Measurements from ENCODE around the gene RPS6KA4. TPM values are rescaled to one million over a fixed set of nuclear protein-coding genes. Genes with fewer than 3 reads are reported as not detected.
A peak's percentile ranks its signal among the peaks of the same experiment; 100 is the strongest.

Gene RPS6KA4
- total RNA-seq, 1 donor from 2014 or later: 3.2 TPM

GRCh38 chr11:64373598-64373974 lies 14.6 kb downstream of the RPS6KA4 start:
- TF ChIP-seq, protein P1, sequence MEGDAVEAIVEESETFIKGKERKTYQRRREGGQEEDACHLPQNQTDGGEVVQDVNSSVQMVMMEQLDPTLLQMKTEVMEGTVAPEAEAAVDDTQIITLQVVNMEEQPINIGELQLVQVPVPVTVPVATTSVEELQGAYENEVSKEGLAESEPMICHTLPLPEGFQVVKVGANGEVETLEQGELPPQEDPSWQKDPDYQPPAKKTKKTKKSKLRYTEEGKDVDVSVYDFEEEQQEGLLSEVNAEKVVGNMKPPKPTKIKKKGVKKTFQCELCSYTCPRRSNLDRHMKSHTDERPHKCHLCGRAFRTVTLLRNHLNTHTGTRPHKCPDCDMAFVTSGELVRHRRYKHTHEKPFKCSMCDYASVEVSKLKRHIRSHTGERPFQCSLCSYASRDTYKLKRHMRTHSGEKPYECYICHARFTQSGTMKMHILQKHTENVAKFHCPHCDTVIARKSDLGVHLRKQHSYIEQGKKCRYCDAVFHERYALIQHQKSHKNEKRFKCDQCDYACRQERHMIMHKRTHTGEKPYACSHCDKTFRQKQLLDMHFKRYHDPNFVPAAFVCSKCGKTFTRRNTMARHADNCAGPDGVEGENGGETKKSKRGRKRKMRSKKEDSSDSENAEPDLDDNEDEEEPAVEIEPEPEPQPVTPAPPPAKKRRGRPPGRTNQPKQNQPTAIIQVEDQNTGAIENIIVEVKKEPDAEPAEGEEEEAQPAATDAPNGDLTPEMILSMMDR (IDR thresholded peaks at IDR 0.05; ENCODE audit: partially characterized antibody, unreplicated experiment): no peak
- DNase-seq: no peak
- Mint-ChIP-seq H3K36me3 (ENCODE audit: unreplicated experiment) (no peaks in the 10 kb centered on the region), H3K9me3 (ENCODE audit: unreplicated experiment) (peaks cover 1% of the 10 kb centered on the region), H3K4me3 (ENCODE audit: unreplicated experiment) (no peak overlapping the region), H3K27me3 (ENCODE audit: unreplicated experiment) (peaks cover 6% of the 10 kb centered on the region), H3K27ac (ENCODE audit: unreplicated experiment) (no peak overlapping the region), H3K4me1 (ENCODE audit: low read depth, unreplicated experiment) (no peaks in the 10 kb centered on the region)

- no peaks in the 10 kb centered on the region for H3K9me3 Mint-ChIP-seq (ENCODE audit: unreplicated experiment)
- no peak overlapping the region for H3K4me3 Mint-ChIP-seq (ENCODE audit: unreplicated experiment)
- no peak for DNase-seq
- H3K27me3 Mint-ChIP-seq (ENCODE audit: unreplicated experiment): peaks cover 3% of the 10 kb centered on the region
- H3K36me3 Mint-ChIP-seq (ENCODE audit: unreplicated experiment): no peaks in the 10 kb centered on the region
- no peaks in the 10 kb centered on the region for H3K4me1 Mint-ChIP-seq (ENCODE audit: low read depth, unreplicated experiment)
- no peak overlapping the region for H3K27ac Mint-ChIP-seq (ENCODE audit: unreplicated experiment)
- TF ChIP-seq, protein P1 (IDR thresholded peaks at IDR 0.05; ENCODE audit: partially characterized antibody, unreplicated experiment): no peak
Measured at GRCh38 chr11:64376071-64376470, 17.1 kb downstream of the RPS6KA4 start.

GRCh38 chr11:64378335-64378880 lies 19.4 kb downstream of the RPS6KA4 start:
- Mint-ChIP-seq H3K27me3 (ENCODE audit: unreplicated experiment) (no peaks in the 10 kb centered on the region), H3K27ac (ENCODE audit: unreplicated experiment) (no peak overlapping the region), H3K9me3 (ENCODE audit: unreplicated experiment) (no peaks in the 10 kb centered on the region), H3K4me3 (ENCODE audit: unreplicated experiment) (no peak overlapping the region), H3K36me3 (ENCODE audit: unreplicated experiment) (no peaks in the 10 kb centered on the region), H3K4me1 (ENCODE audit: low read depth, unreplicated experiment) (no peaks in the 10 kb centered on the region)
- DNase-seq: no peak
- TF ChIP-seq, protein P1 (IDR thresholded peaks at IDR 0.05; ENCODE audit: partially characterized antibody, unreplicated experiment): no peak

DNA sequence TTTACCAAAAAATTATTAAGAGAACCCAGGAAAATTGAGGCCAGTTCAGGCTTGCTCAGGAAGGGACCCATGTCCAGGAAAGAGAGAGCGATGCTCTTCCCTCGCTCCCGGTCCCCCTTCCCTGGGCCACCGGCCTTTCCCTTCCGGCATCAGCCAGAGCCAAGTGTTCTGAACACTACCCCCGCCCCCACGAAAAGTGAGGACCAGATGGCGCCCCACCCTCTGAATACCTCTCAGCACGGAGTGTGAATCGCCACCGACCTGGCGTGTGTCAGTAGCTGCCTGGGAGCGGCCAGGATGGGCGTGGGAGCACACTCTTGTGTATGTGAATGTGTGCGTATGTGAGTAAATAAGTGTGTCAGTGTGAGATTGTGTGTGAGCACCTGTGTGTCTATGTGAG lies 20.2 kb downstream of the RPS6KA4 start:
- no peaks in the 10 kb centered on the region for H3K4me1 Mint-ChIP-seq (ENCODE audit: low read depth, unreplicated experiment)
- no peaks in the 10 kb centered on the region for H3K9me3 Mint-ChIP-seq (ENCODE audit: unreplicated experiment)
- TF ChIP-seq, protein P1 (IDR thresholded peaks at IDR 0.05; ENCODE audit: partially characterized antibody, unreplicated experiment): no peak
- H3K4me3 Mint-ChIP-seq (ENCODE audit: unreplicated experiment): no peak overlapping the region
- H3K27me3 Mint-ChIP-seq (ENCODE audit: unreplicated experiment): no peaks in the 10 kb centered on the region
- no peak for DNase-seq
- no peaks in the 10 kb centered on the region for H3K36me3 Mint-ChIP-seq (ENCODE audit: unreplicated experiment)
- H3K27ac Mint-ChIP-seq (ENCODE audit: unreplicated experiment): no peak overlapping the region

GRCh38 chr11:64379817-64380709 lies 21.1 kb downstream of the RPS6KA4 start:
- Mint-ChIP-seq H3K4me1 (ENCODE audit: low read depth, unreplicated experiment) (no peaks in the 10 kb centered on the region), H3K36me3 (ENCODE audit: unreplicated experiment) (no peaks in the 10 kb centered on the region), H3K4me3 (ENCODE audit: unreplicated experiment) (no peak overlapping the region), H3K27ac (ENCODE audit: unreplicated experiment) (no peak overlapping the region), H3K27me3 (ENCODE audit: unreplicated experiment) (no peaks in the 10 kb centered on the region), H3K9me3 (ENCODE audit: unreplicated experiment) (no peaks in the 10 kb centered on the region)
- peak; percentile 51 for DNase-seq
- TF ChIP-seq, protein P1 (IDR thresholded peaks at IDR 0.05; ENCODE audit: partially characterized antibody, unreplicated experiment): no peak

Measured in glutamatergic neuron (in vitro differentiated cells).